WTC11 (cell line): Measurements from ENCODE around the gene IL1B. TPM values are rescaled to one million over a fixed set of nuclear protein-coding genes. Genes with fewer than 3 reads are reported as not detected.

Experiments
- ATAC-seq: fragments of 200-7000 bp; cut with Tn5 transposase; 2 replicates; pipeline ENCODE4 v1.10.0; 2021; ENCODE audit warnings: mild to moderate bottlenecking, moderate library complexity
- CTCF ChIA-PET: fragments of 300-600 bp; sonication (Branson Sonifier 250); formaldehyde crosslinking; loops from one replicate; lab custom pipeline; 2021; ENCODE audit warnings: antibody characterized with exemption; lab: Charles Lee
- POLR2A ChIA-PET: fragments of 350-600 bp; sonication (Branson Sonifier 250); formaldehyde crosslinking; loops from one replicate; lab custom pipeline; 2021; ENCODE audit warnings: antibody characterized with exemption; lab: Charles Lee
- DNase-seq: peaks from one replicate; pipeline ENCODE4 v3.0.0; 2021; ENCODE audit warnings: low spot score
- H3K27ac Mint-ChIP-seq: 2 replicates; pipeline ENCODE4 v1.8.0; 2021; ENCODE audit warnings: mixed read lengths
- H3K27me3 Mint-ChIP-seq: 2 replicates; pipeline ENCODE4 v1.8.0; 2021; ENCODE audit warnings: low read depth, mild to moderate bottlenecking, moderate library complexity, mixed read lengths
- H3K36me3 Mint-ChIP-seq: 2 replicates; pipeline ENCODE4 v1.8.0; 2021; ENCODE audit warnings: mixed read lengths
- H3K4me1 Mint-ChIP-seq: 2 replicates; pipeline ENCODE4 v1.8.0; 2022; ENCODE audit warnings: mixed read lengths
- H3K4me3 Mint-ChIP-seq: 2 replicates; pipeline ENCODE4 v1.8.0; 2021; ENCODE audit warnings: mild to moderate bottlenecking, moderate library complexity, mixed read lengths
- H3K9me3 Mint-ChIP-seq: 2 replicates; pipeline ENCODE4 v1.8.0; 2021; ENCODE audit warnings: mixed read lengths
- AFF4 ChIP-seq: sonication (generic); formaldehyde crosslinking; IDR thresholded peaks from 2 replicates; pipeline ENCODE4 v1.8.1; 2023; ENCODE audit warnings: mild to moderate bottlenecking, missing genetic modification reagents, borderline replicate concordance
- CREM ChIP-seq: sonication (generic); formaldehyde crosslinking; IDR thresholded peaks from 2 replicates; pipeline ENCODE4 v1.8.1; 2022; ENCODE audit warnings: mild to moderate bottlenecking, missing genetic modification reagents, moderate library complexity
- CTCF ChIP-seq: fragments of 200-600 bp; IDR thresholded peaks from 2 replicates; pipeline ENCODE4 v1.8.0; 2022; ENCODE audit warnings: antibody characterized with exemption
- ETV6 ChIP-seq: sonication (generic); formaldehyde crosslinking; IDR thresholded peaks from 2 replicates; pipeline ENCODE4 v1.8.1; 2022; ENCODE audit warnings: mild to moderate bottlenecking, missing genetic modification reagents
- FOXP4 ChIP-seq: sonication (generic); formaldehyde crosslinking; IDR thresholded peaks from 2 replicates; pipeline ENCODE4 v1.8.0; 2022; ENCODE audit warnings: mild to moderate bottlenecking, missing genetic modification reagents
- HMGA2 ChIP-seq: fragments of 250-450 bp; sonication (Bioruptor Pico); IDR thresholded peaks from 2 replicates; pipeline ENCODE4 v1.4.0; 2021; ENCODE audit warnings: mild to moderate bottlenecking, moderate library complexity
- JUN ChIP-seq: sonication (generic); formaldehyde crosslinking; IDR thresholded peaks from 2 replicates; pipeline ENCODE4 v1.8.0; 2023; ENCODE audit warnings: mild to moderate bottlenecking, missing genetic modification reagents
- MAX ChIP-seq: sonication (generic); formaldehyde crosslinking; IDR thresholded peaks from 2 replicates; pipeline ENCODE4 v1.8.0; 2022; ENCODE audit warnings: mild to moderate bottlenecking, missing genetic modification reagents
- NFATC4 ChIP-seq: fragments of 250-450 bp; sonication (Bioruptor Pico); IDR thresholded peaks from 2 replicates; pipeline ENCODE4 v1.9.0; 2021; ENCODE audit warnings: mild to moderate bottlenecking
- NR2C2 ChIP-seq: sonication (generic); formaldehyde crosslinking; IDR thresholded peaks from 2 replicates; pipeline ENCODE4 v1.8.0; 2022; ENCODE audit warnings: mild to moderate bottlenecking, missing genetic modification reagents
- OVOL2 ChIP-seq: fragments of 250-450 bp; sonication (Bioruptor Pico); IDR thresholded peaks from 2 replicates; pipeline ENCODE4 v1.9.0; 2021; ENCODE audit warnings: mild to moderate bottlenecking, borderline replicate concordance
- PRDM15 ChIP-seq: sonication (generic); formaldehyde crosslinking; IDR thresholded peaks from 2 replicates; pipeline ENCODE4 v1.8.0; 2022; ENCODE audit warnings: missing genetic modification reagents
- RORB ChIP-seq: fragments of 250-450 bp; sonication (Bioruptor Pico); IDR thresholded peaks from 2 replicates; pipeline ENCODE4 v1.9.0; 2021; ENCODE audit warnings: mild to moderate bottlenecking
- SP1 ChIP-seq: sonication (generic); formaldehyde crosslinking; conservative IDR thresholded peaks from 2 replicates; pipeline ENCODE4 v1.8.1; 2022; ENCODE audit warnings: missing genetic modification reagents
- STAT6 ChIP-seq: sonication (generic); formaldehyde crosslinking; conservative IDR thresholded peaks from 2 replicates; pipeline ENCODE4 v1.8.1; 2023; ENCODE audit warnings: mild to moderate bottlenecking, low read depth, missing genetic modification reagents, moderate library complexity
- ZNF121 ChIP-seq: sonication (generic); formaldehyde crosslinking; IDR thresholded peaks from 2 replicates; pipeline ENCODE4 v1.8.0; 2023; ENCODE audit warnings: missing genetic modification reagents
- ZNF317 ChIP-seq: sonication (generic); formaldehyde crosslinking; IDR thresholded peaks from 2 replicates; pipeline ENCODE4 v1.8.1; 2023; ENCODE audit warnings: low read depth, mild to moderate bottlenecking, moderate library complexity, missing genetic modification reagents, borderline replicate concordance
- ZNF396 ChIP-seq: fragments of 250-450 bp; sonication (Bioruptor Pico); IDR thresholded peaks from 2 replicates; pipeline ENCODE4 v1.8.0; 2021; ENCODE audit warnings: mild to moderate bottlenecking, moderate library complexity, borderline replicate concordance
- ZNF423 ChIP-seq: fragments of 250-450 bp; sonication (Bioruptor Pico); IDR thresholded peaks from 2 replicates; pipeline ENCODE4 v2.1.2; 2022; ENCODE audit warnings: mild to moderate bottlenecking, moderate library complexity
- ZNF425 ChIP-seq: fragments of 250-450 bp; sonication (Bioruptor Pico); conservative IDR thresholded peaks from 2 replicates; pipeline ENCODE4 v1.9.0; 2021; ENCODE audit warnings: mild to moderate bottlenecking
- total RNA-seq: library from RNA; stranded (reverse); gene quantifications from 3 replicates; pipeline ENCODE4 v1.2.3, GENCODE V29; 2021

IL1B gene
- total RNA-seq, 1 experiment from 2014 or later = not detected

- POLR2A ChIA-PET = no interaction called here
These were observed 7.2 kb downstream of the IL1B start for GRCh38 chr2:112829101-112829960.

More at GRCh38 chr2:112829101-112829960, 7.2 kb downstream of the IL1B start:
- H3K27me3 Mint-ChIP-seq = peaks cover 10% of the 10 kb centered on the region
- H3K4me1 Mint-ChIP-seq = peaks cover 4% of the 10 kb centered on the region; the same call in 1 of the 2 replicates
- CTCF ChIA-PET = interaction anchor here (1.0 to 1.2 kb wide), 2 partner anchors 21 to 112 kb away, joined by 3 read pairs; no protein-coding TSS in a partner anchor
- H3K9me3 Mint-ChIP-seq = peaks cover 4% of the 10 kb centered on the region; the same call in 1 of the 2 replicates
- ATAC-seq (no peak), DNase-seq (no peak)
- H3K27ac Mint-ChIP-seq = no peak overlapping the region
- TF ChIP-seq ETV6 = no peak
- TF ChIP-seq ZNF121 (CRISPR knock-in tag) = no peak
- TF ChIP-seq JUN = no peak
- TF ChIP-seq ZNF317 = no peak
- TF ChIP-seq OVOL2 (CRISPR knock-in tag) = no peak
- TF ChIP-seq STAT6 (CRISPR knock-in tag) = no peak
- TF ChIP-seq CREM (CRISPR knock-in tag) = no peak
- no peak for TF ChIP-seq HMGA2 (CRISPR knock-in tag)
- no peak for TF ChIP-seq MAX (CRISPR knock-in tag)
- TF ChIP-seq PRDM15 (CRISPR knock-in tag) = no peak
- TF ChIP-seq ZNF425 (CRISPR knock-in tag) = no peak
- TF ChIP-seq ZNF396 (CRISPR knock-in tag) = no peak
- TF ChIP-seq NR2C2 (CRISPR knock-in tag) = no peak
- no peak for TF ChIP-seq AFF4 (CRISPR knock-in tag)
- no peak for TF ChIP-seq FOXP4
- no peak for TF ChIP-seq SP1 (CRISPR knock-in tag)
- no peak for TF ChIP-seq ZNF423 (CRISPR knock-in tag)
- TF ChIP-seq NFATC4 (CRISPR knock-in tag) = no peak
- TF ChIP-seq RORB (CRISPR knock-in tag) = no peak
- no peak for TF ChIP-seq CTCF
- TF ChIP-seq, all 79 proteins: peak for 0
- H3K36me3 Mint-ChIP-seq = peaks cover 3% of the 10 kb centered on the region; the same call in 1 of the 2 replicates
- no peak overlapping the region for H3K4me3 Mint-ChIP-seq
